ENCODE results near the gene SLC6A12. TPM values are rescaled to one million over a fixed set of nuclear protein-coding genes. Genes with fewer than 3 reads are reported as not detected.
"Not testable (repeated sequence)": the region's sequence is repeated elsewhere in the genome, so short reads cannot be mapped to it uniquely, and the experiment has no call there.

SLC6A12 gene
- total RNA-seq, 2 experiments from 2014 or later, result not detected

- POLR2A ChIA-PET, result no interaction called here
- H3K9me3 Mint-ChIP-seq, result peaks cover 8% of the 10 kb centered on the region
- no peak overlapping the region for H3K27ac Mint-ChIP-seq
- H3K4me3 ChIP-seq (ENCODE audit: low read length), result no peak overlapping the region
- no peaks in the 10 kb centered on the region for H3K4me1 Mint-ChIP-seq (ENCODE audit: low read depth)
- no peaks in the 10 kb centered on the region for H3K36me3 Mint-ChIP-seq (ENCODE audit: low read depth)
- H3K27me3 Mint-ChIP-seq, result peaks cover 22% of the 10 kb centered on the region
- H3K4me3 Mint-ChIP-seq, result no peak overlapping the region
- peaks cover 0 to 7% of the 10 kb centered on the region in 2 experiments for H3K27me3 ChIP-seq (ENCODE audit: control insufficient read depth in 1 of 2, insufficient read depth in 2 of 2, low read length in 2 of 2)
- intact Hi-C loops (cut with DNase I, micrococcal nuclease), result no loop called here
- H3K9me3 ChIP-seq (ENCODE audit: control insufficient read depth in 1 of 2, insufficient read depth in 1 of 2, low read length in 2 of 2), result peaks cover 6 to 36% of the 10 kb centered on the region in 2 experiments
- no peaks in the 10 kb centered on the region for H3K4me1 ChIP-seq (ENCODE audit: insufficient read depth, low read length)
- CTCF ChIA-PET, result no interaction called here
- DNase-seq, result no peak
- H3K27ac ChIP-seq (ENCODE audit: low read depth in 1 of 2, low read length in 2 of 2), result no peak overlapping the region
- no peak for TF ChIP-seq CTCF (IDR thresholded peaks at IDR 0.05)
- ATAC-seq (ENCODE audit: poor library complexity), result no peak
- no peaks in the 10 kb centered on the region for H3K36me3 ChIP-seq (ENCODE audit: insufficient read depth, low read length)
These were observed 23.3 kb upstream of the SLC6A12 start for GRCh38 chr12:237026-237815.

GRCh38 chr12:236445-236844 is 22.5 kb upstream of the SLC6A12 start:
- no peak overlapping the region for H3K4me3 ChIP-seq (ENCODE audit: low read length)
- H3K27ac ChIP-seq (ENCODE audit: low read depth in 1 of 2, low read length in 2 of 2), result no peak overlapping the region
- H3K9me3 ChIP-seq (ENCODE audit: control insufficient read depth in 1 of 2, insufficient read depth in 1 of 2, low read length in 2 of 2), result peaks cover 6 to 36% of the 10 kb centered on the region in 2 experiments
- peaks cover 18% of the 10 kb centered on the region for H3K27me3 Mint-ChIP-seq
- H3K4me1 ChIP-seq (ENCODE audit: insufficient read depth, low read length), result no peaks in the 10 kb centered on the region
- intact Hi-C loops (cut with DNase I, micrococcal nuclease), result no loop called here
- no peaks in the 10 kb centered on the region for H3K36me3 Mint-ChIP-seq (ENCODE audit: low read depth)
- POLR2A ChIA-PET, result no interaction called here
- no peak overlapping the region for H3K4me3 Mint-ChIP-seq
- H3K9me3 Mint-ChIP-seq, result peaks cover 8% of the 10 kb centered on the region
- no peak for TF ChIP-seq CTCF (IDR thresholded peaks at IDR 0.05)
- ATAC-seq (ENCODE audit: poor library complexity), result no peak
- H3K27ac Mint-ChIP-seq, result no peak overlapping the region
- CTCF ChIA-PET, result no interaction called here
- no peaks in the 10 kb centered on the region for H3K36me3 ChIP-seq (ENCODE audit: insufficient read depth, low read length)
- peaks cover 0 to 7% of the 10 kb centered on the region in 2 experiments for H3K27me3 ChIP-seq (ENCODE audit: control insufficient read depth in 1 of 2, insufficient read depth in 2 of 2, low read length in 2 of 2)
- DNase-seq, result no peak
- no peaks in the 10 kb centered on the region for H3K4me1 Mint-ChIP-seq (ENCODE audit: low read depth)

GRCh38 chr12:235967-236366 is 22.0 kb upstream of the SLC6A12 start:
- H3K27ac Mint-ChIP-seq; H3K4me3 Mint-ChIP-seq; H3K9me3 Mint-ChIP-seq; intact Hi-C loops (cut with DNase I, micrococcal nuclease); H3K4me1 Mint-ChIP-seq (ENCODE audit: low read depth); H3K36me3 Mint-ChIP-seq (ENCODE audit: low read depth); CTCF ChIA-PET; POLR2A ChIA-PET; H3K27ac ChIP-seq (ENCODE audit: low read depth in 1 of 2, low read length in 2 of 2); H3K4me1 ChIP-seq (ENCODE audit: insufficient read depth, low read length); DNase-seq; H3K4me3 ChIP-seq (ENCODE audit: low read length); ATAC-seq (ENCODE audit: poor library complexity); H3K36me3 ChIP-seq (ENCODE audit: insufficient read depth, low read length); H3K27me3 ChIP-seq (ENCODE audit: control insufficient read depth in 1 of 2, insufficient read depth in 2 of 2, low read length in 2 of 2): not testable (repeated sequence)
- peaks cover 18% of the 10 kb centered on the region for H3K27me3 Mint-ChIP-seq
- peaks cover 6 to 36% of the 10 kb centered on the region in 2 experiments for H3K9me3 ChIP-seq (ENCODE audit: control insufficient read depth in 1 of 2, insufficient read depth in 1 of 2, low read length in 2 of 2)
